GM19397 (cell line): ENCODE data around the gene FOXJ2.
"Not testable (repeated sequence)": the region's sequence is repeated elsewhere in the genome, so short reads cannot be mapped to it uniquely, and the experiment has no call there.

Experiments used
- ATAC-seq: cut with Tn5 transposase; IDR thresholded peaks from one replicate; pipeline ENCODE4 v1.9.1; 2021; ENCODE audit warnings: mild to moderate bottlenecking, moderate library complexity; ENCODE audit not compliant: unreplicated experiment

The FOXJ2 gene

GRCh38 chr12:8058506-8058905, 26.0 kb downstream of the FOXJ2 start:
- ATAC-seq: no peak

- ATAC-seq: no peak
Measured at GRCh38 chr12:8064131-8064530, 31.6 kb downstream of the FOXJ2 start.

GRCh38 chr12:8065991-8066594, 33.6 kb downstream of the FOXJ2 start, which contains the start of gene C3AR1:
C3AR1 (minus strand) TSS chr12:8066359; CDS start chr12:8060185, 6,174 bp downstream.
- no peak for ATAC-seq

- ATAC-seq: no peak
Measured at GRCh38 chr12:8069582-8069981, 37.1 kb downstream of the FOXJ2 start.

- ATAC-seq: not testable (repeated sequence)
Measured at GRCh38 chr12:8071820-8072219, 39.3 kb downstream of the FOXJ2 start.

- no peak for ATAC-seq
Measured at GRCh38 chr12:8075935-8076334, 43.4 kb downstream of the FOXJ2 start.

GRCh38 chr12:8076366-8076765, 43.9 kb downstream of the FOXJ2 start:
- no peak for ATAC-seq

GRCh38 chr12:8077207-8077606, 44.7 kb downstream of the FOXJ2 start:
- ATAC-seq: no peak

GRCh38 chr12:8078398-8078797, 45.9 kb downstream of the FOXJ2 start:
- ATAC-seq: no peak

- ATAC-seq: no peak
Measured at GRCh38 chr12:8078916-8079315, 46.4 kb downstream of the FOXJ2 start.

GRCh38 chr12:8080120-8080519, 47.6 kb downstream of the FOXJ2 start:
- no peak for ATAC-seq

GRCh38 chr12:8081251-8081920, 48.9 kb downstream of the FOXJ2 start:
- no peak for ATAC-seq

GRCh38 chr12:8082808-8083100, 50.2 kb downstream of the FOXJ2 start:
- ATAC-seq: no peak

GRCh38 chr12:8084351-8084750, 51.8 kb downstream of the FOXJ2 start:
- ATAC-seq: not testable (repeated sequence)

GRCh38 chr12:8087666-8088065, 55.1 kb downstream of the FOXJ2 start:
- ATAC-seq: no peak

- peak; percentile 58 for ATAC-seq
Measured at GRCh38 chr12:8088574-8088973, 56.1 kb downstream of the FOXJ2 start.

GRCh38 chr12:8089277-8089676, 56.8 kb downstream of the FOXJ2 start:
- ATAC-seq: not testable (repeated sequence)

- no peak for ATAC-seq
Measured at GRCh38 chr12:8089716-8090115, 57.2 kb downstream of the FOXJ2 start.

GRCh38 chr12:8093291-8093690, 60.8 kb downstream of the FOXJ2 start:
- no peak for ATAC-seq

- no peak for ATAC-seq
Measured at GRCh38 chr12:8096281-8096915, 63.9 kb downstream of the FOXJ2 start.

GRCh38 chr12:8099235-8099634, 66.7 kb downstream of the FOXJ2 start:
- no peak for ATAC-seq
